ENCODE measurements around the gene TBX20.
"Not testable (repeated sequence)": the region's sequence is repeated elsewhere in the genome, so short reads cannot be mapped to it uniquely, and the experiment has no call there.

Gene TBX20

GRCh38 chr7:35255443-35256255 lies 1.7 kb upstream of the TBX20 start:
- peak; percentile 68 for DNase-seq (ENCODE audit: low spot score)

- peak; percentile 68 for DNase-seq (ENCODE audit: low spot score)
Measured at GRCh38 chr7:35254496-35255442, 869 bp upstream of the TBX20 start.

- DNase-seq (ENCODE audit: low spot score), result no peak
Measured at GRCh38 chr7:35253460-35253709, 515 bp downstream of the TBX20 start.

- no peak for DNase-seq (ENCODE audit: low spot score)
Measured at GRCh38 chr7:35252612-35253459, 1.1 kb downstream of the TBX20 start.

GRCh38 chr7:35251606-35252310 lies 2.1 kb downstream of the TBX20 start:
- DNase-seq (ENCODE audit: low spot score), result no peak

- no peak for DNase-seq (ENCODE audit: low spot score)
Measured at GRCh38 chr7:35250941-35251340, 3.0 kb downstream of the TBX20 start.

- DNase-seq (ENCODE audit: low spot score), result no peak
Measured at GRCh38 chr7:35250452-35250851, 3.4 kb downstream of the TBX20 start.

- DNase-seq (ENCODE audit: low spot score), result no peak
Measured at GRCh38 chr7:35249537-35249907, 4.4 kb downstream of the TBX20 start.

GRCh38 chr7:35248576-35249536 lies 5.0 kb downstream of the TBX20 start:
- DNase-seq (ENCODE audit: low spot score), result no peak

GRCh38 chr7:35246819-35247218 lies 7.1 kb downstream of the TBX20 start:
- no peak for DNase-seq (ENCODE audit: low spot score)

GRCh38 chr7:35241884-35242283 lies 12.0 kb downstream of the TBX20 start:
- no peak for DNase-seq (ENCODE audit: low spot score)

- DNase-seq (ENCODE audit: low spot score), result no peak
Measured at GRCh38 chr7:35241436-35241835, 12.5 kb downstream of the TBX20 start.

- not testable (repeated sequence) for DNase-seq (ENCODE audit: low spot score)
Measured at GRCh38 chr7:35241008-35241407, 12.9 kb downstream of the TBX20 start.

GRCh38 chr7:35238456-35238855 lies 15.4 kb downstream of the TBX20 start:
- DNase-seq (ENCODE audit: low spot score), result not testable (repeated sequence)

- no peak for DNase-seq (ENCODE audit: low spot score)
Measured at GRCh38 chr7:35232994-35233393, 20.9 kb downstream of the TBX20 start.

GRCh38 chr7:35231221-35231620 lies 22.7 kb downstream of the TBX20 start:
- not testable (repeated sequence) for DNase-seq (ENCODE audit: low spot score)

- DNase-seq (ENCODE audit: low spot score), result not testable (repeated sequence)
Measured at GRCh38 chr7:35229116-35229780, 24.7 kb downstream of the TBX20 start.

GRCh38 chr7:35228496-35229051 lies 25.3 kb downstream of the TBX20 start:
- DNase-seq (ENCODE audit: low spot score), result not testable (repeated sequence)

GRCh38 chr7:35227438-35227837 lies 26.5 kb downstream of the TBX20 start:
- not testable (repeated sequence) for DNase-seq (ENCODE audit: low spot score)

- DNase-seq (ENCODE audit: low spot score), result not testable (repeated sequence)
Measured at GRCh38 chr7:35222445-35222844, 31.5 kb downstream of the TBX20 start.

All from left forelimb (tissue), 1 donor.